PC-3 (cell line): ENCODE data around the gene RNF208. TPM values are rescaled to one million over a fixed set of nuclear protein-coding genes. Genes with fewer than 3 reads are reported as not detected.
A peak's percentile ranks its signal among the peaks of the same experiment; 100 is the strongest.
"Not testable (repeated sequence)": the region's sequence is repeated elsewhere in the genome, so short reads cannot be mapped to it uniquely, and the experiment has no call there.

Source experiments
- ATAC-seq: fragments of 200-7000 bp; cut with Tn5 transposase; 2 replicates; pipeline ENCODE4 v1.9.1; 2020; ENCODE audit warnings: mild to moderate bottlenecking, moderate library complexity
- BruUV-seq: library from RNA; stranded (reverse); fragments of 400-500 nt; replicated peaks from 2 replicates; lab custom pipeline; 2021; lab: Mats Ljungman, UMichigan
- CTCF ChIA-PET: fragments of 300-600 bp; sonication (Branson Sonifier 250); formaldehyde crosslinking; loops from one replicate; lab custom pipeline; 2022; ENCODE audit warnings: antibody characterized with exemption; lab: Charles Lee
- POLR2A ChIA-PET: fragments of 300-600 bp; sonication (Branson Sonifier 250); formaldehyde crosslinking; loops from one replicate; lab custom pipeline; 2022; ENCODE audit warnings: antibody characterized with exemption; ENCODE audit not compliant: unreplicated experiment; lab: Charles Lee
- DNase-seq: peaks from one replicate; pipeline ENCODE4 v3.0.0-alpha.2; 2015
- H2AFZ ChIP-seq: fragments of 300-600 bp; sonication (generic); 2 replicates; pipeline ENCODE4 v1.6.0; 2016; ENCODE audit warnings: antibody characterized with exemption, low read length
- H3F3A ChIP-seq: fragments of 300-600 bp; sonication (generic); one replicate; pipeline ENCODE4 v1.6.0; 2017; ENCODE audit warnings: antibody characterized with exemption, low read length, control low read depth, mild to moderate bottlenecking; ENCODE audit not compliant: unreplicated experiment
- H3K27ac ChIP-seq: fragments of 300-600 bp; sonication (generic); 2 replicates; pipeline ENCODE4 v1.5.1; 2016; ENCODE audit warnings: mild to moderate bottlenecking, low read length
- H3K27me3 ChIP-seq: fragments of 300-600 bp; sonication (generic); 2 replicates; pipeline ENCODE4 v1.6.1; 2016; ENCODE audit warnings: low read length, mixed read lengths
- H3K36me3 ChIP-seq: fragments of 300-600 bp; sonication (generic); 2 replicates; pipeline ENCODE4 v1.6.1; 2016; ENCODE audit warnings: low read depth, mixed run types, low read length, mixed read lengths
- H3K4me1 ChIP-seq: fragments of 300-600 bp; sonication (generic); 2 replicates; pipeline ENCODE4 v1.5.1; 2016; ENCODE audit warnings: low read length; ENCODE audit not compliant: insufficient read depth
- H3K4me2 ChIP-seq: fragments of 300-600 bp; sonication (generic); 2 replicates; pipeline ENCODE4 v1.6.0; 2016; ENCODE audit warnings: low read length
- H3K4me3 ChIP-seq: fragments of 300-600 bp; sonication (generic); 2 replicates; pipeline ENCODE4 v1.5.1; 2016; ENCODE audit warnings: mild to moderate bottlenecking, low read length, mixed read lengths
- H3K79me2 ChIP-seq: fragments of 300-600 bp; sonication (generic); 2 replicates; pipeline ENCODE4 v1.6.1; 2017; ENCODE audit warnings: low read length, mixed read lengths
- H3K9ac ChIP-seq: fragments of 300-600 bp; sonication (generic); 2 replicates; pipeline ENCODE4 v1.6.0; 2016; ENCODE audit warnings: mild to moderate bottlenecking, low read length
- H3K9me2 ChIP-seq: fragments of 300-600 bp; sonication (generic); replicated peaks from 2 replicates; pipeline ENCODE4 v1.6.1; 2016; ENCODE audit warnings: mixed run types, low read length, mixed read lengths
- H3K9me3 ChIP-seq: fragments of 300-600 bp; sonication (generic); 2 replicates; pipeline ENCODE4 v1.6.1; 2016; ENCODE audit warnings: low read length, mixed read lengths
- H4K20me1 ChIP-seq: fragments of 300-600 bp; sonication (generic); 2 replicates; pipeline ENCODE4 v1.6.1; 2016; ENCODE audit warnings: low read length, mixed read lengths
- CTCF ChIP-seq: fragments of 300-600 bp; sonication (generic); conservative IDR thresholded peaks from 2 replicates; pipeline ENCODE4 v1.5.1; 2017; ENCODE audit warnings: antibody characterized with exemption, low read depth, mild to moderate bottlenecking, low read length
- EZH2 ChIP-seq: fragments of 300-600 bp; sonication (generic); IDR thresholded peaks from one replicate; pipeline ENCODE4 v1.6.1; 2017; ENCODE audit warnings: antibody characterized with exemption, mild to moderate bottlenecking, low read length; ENCODE audit not compliant: unreplicated experiment
- EZH2phosphoT487 ChIP-seq: fragments of 300-600 bp; sonication (generic); IDR thresholded peaks from 2 replicates; pipeline ENCODE4 v1.6.1; 2018; ENCODE audit warnings: mild to moderate bottlenecking, antibody characterized with exemption, low read length, borderline replicate concordance
- intact Hi-C: fragments of 100-400 bp; cut with micrococcal nuclease; formaldehyde crosslinking; loops from 2 replicates; pipeline ENCODE4 v1.9.0; 2023
- total RNA-seq: library from RNA; depleted of rRNA; stranded (reverse); fragments of >200 nt; gene quantifications from 2 replicates; pipeline ENCODE4 v1.2.3, GENCODE V29; 2014

RNF208 gene
- total RNA-seq, 1 experiment from 2014 or later, result 1.7 TPM

DNA sequence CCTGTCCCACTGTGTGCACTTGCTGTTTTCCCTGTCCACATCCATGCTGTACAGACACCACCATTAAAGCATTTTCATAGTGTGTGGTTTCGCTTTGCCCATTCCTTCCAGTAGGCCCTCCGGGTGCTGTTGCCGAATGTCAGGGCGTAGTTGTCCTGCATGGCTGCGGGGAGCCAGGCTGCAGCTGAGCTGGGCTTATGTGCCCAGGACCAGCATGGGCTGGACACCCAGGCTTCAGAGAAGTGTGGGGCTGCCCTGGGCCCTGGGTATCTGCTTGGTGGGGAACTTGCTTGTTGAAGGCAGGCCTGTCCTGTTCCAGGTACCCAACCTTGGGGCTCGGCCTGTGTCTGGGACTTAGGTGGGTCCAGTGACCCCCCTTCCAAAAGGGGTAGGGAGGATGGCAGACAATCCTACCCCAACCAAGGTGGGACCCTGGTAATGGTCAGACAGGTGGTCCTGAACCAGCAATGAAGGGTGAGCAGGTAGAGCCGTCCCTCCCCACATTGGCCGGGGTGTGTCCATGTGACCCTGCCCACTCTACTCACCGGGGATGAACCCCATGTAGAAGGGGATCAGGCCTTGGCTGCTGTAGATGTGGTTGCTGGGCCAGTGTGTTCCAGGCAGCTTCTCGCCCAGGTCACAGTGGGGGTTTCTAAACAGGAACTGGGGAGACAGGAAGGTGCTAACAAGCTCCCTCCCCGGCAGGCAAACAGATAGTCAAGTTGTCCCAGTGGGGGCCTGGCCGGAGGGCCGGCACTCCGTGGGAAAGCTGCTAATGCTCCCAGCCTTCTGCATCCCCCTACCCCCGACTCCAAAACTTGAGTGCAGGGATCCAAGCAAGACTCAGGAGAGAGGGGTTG, 21.8 kb upstream of the RNF208 start:
- peaks cover 5% of the 10 kb centered on the region for H3F3A ChIP-seq
- H3K4me1 ChIP-seq, result peaks cover 18% of the 10 kb centered on the region
- intact Hi-C loops, result no loop called here
- BruUV-seq, result no TSS peak
- ChIA-PET CTCF (interaction anchor here (1.1 kb wide), 1 partner anchor 197 kb away, joined by 4 read pairs; the partner anchor contains the start of gene NPDC1), POLR2A (interaction anchor here (0.5 kb wide), 1 partner anchor 50 kb away, joined by 3 read pairs; no protein-coding TSS in a partner anchor)
- peaks cover 28% of the 10 kb centered on the region for H4K20me1 ChIP-seq
- no peak for DNase-seq
- H3K27me3 ChIP-seq, result no peaks in the 10 kb centered on the region
- peak overlapping the region; percentile 97; the same call in 1 of the 2 replicates for H3K4me3 ChIP-seq
- peaks cover 17% of the 10 kb centered on the region for H3K36me3 ChIP-seq
- H3K79me2 ChIP-seq, result peaks cover 34% of the 10 kb centered on the region
- no peak overlapping the region for H3K9ac ChIP-seq
- TF ChIP-seq EZH2 (no peak), EZH2phosphoT487 (no peak), CTCF (no peak)
- H3K9me2 ChIP-seq, result no peaks in the 10 kb centered on the region
- H3K4me2 ChIP-seq, result peak overlapping the region; percentile 86
- H2AFZ ChIP-seq, result no peak overlapping the region
- peak; percentile 3; the same call in 1 of the 2 replicates for ATAC-seq
- no peak overlapping the region for H3K27ac ChIP-seq
- H3K9me3 ChIP-seq, result no peaks in the 10 kb centered on the region

DNA sequence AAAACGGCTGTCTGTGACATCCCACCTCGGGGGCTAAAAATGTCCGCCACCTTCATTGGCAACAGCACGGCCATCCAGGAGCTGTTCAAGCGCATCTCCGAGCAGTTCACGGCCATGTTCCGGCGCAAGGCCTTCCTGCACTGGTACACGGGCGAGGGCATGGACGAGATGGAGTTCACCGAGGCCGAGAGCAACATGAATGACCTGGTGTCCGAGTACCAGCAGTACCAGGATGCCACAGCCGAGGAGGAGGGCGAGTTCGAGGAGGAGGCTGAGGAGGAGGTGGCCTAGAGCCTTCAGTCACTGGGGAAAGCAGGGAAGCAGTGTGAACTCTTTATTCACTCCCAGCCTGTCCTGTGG, 21.2 kb upstream of the RNF208 start:
- H3K27ac ChIP-seq, H3K9me2 ChIP-seq, BruUV-seq, DNase-seq, H2AFZ ChIP-seq, H3F3A ChIP-seq, H3K9ac ChIP-seq, CTCF ChIA-PET, H3K9me3 ChIP-seq, H3K27me3 ChIP-seq, intact Hi-C loops, ATAC-seq: not testable (repeated sequence)
- H3K4me1 ChIP-seq, result peaks cover 24% of the 10 kb centered on the region
- peak overlapping the region; percentile 97 for H3K4me3 ChIP-seq
- peaks cover 17% of the 10 kb centered on the region for H3K36me3 ChIP-seq
- POLR2A ChIA-PET, result interaction anchor here (1.0 kb wide), 1 partner anchor 42 kb away, joined by 3 read pairs; no protein-coding TSS in a partner anchor
- peaks cover 40% of the 10 kb centered on the region for H3K79me2 ChIP-seq
- H3K4me2 ChIP-seq, result peak overlapping the region; percentile 86
- H4K20me1 ChIP-seq, result peaks cover 28% of the 10 kb centered on the region

DNA sequence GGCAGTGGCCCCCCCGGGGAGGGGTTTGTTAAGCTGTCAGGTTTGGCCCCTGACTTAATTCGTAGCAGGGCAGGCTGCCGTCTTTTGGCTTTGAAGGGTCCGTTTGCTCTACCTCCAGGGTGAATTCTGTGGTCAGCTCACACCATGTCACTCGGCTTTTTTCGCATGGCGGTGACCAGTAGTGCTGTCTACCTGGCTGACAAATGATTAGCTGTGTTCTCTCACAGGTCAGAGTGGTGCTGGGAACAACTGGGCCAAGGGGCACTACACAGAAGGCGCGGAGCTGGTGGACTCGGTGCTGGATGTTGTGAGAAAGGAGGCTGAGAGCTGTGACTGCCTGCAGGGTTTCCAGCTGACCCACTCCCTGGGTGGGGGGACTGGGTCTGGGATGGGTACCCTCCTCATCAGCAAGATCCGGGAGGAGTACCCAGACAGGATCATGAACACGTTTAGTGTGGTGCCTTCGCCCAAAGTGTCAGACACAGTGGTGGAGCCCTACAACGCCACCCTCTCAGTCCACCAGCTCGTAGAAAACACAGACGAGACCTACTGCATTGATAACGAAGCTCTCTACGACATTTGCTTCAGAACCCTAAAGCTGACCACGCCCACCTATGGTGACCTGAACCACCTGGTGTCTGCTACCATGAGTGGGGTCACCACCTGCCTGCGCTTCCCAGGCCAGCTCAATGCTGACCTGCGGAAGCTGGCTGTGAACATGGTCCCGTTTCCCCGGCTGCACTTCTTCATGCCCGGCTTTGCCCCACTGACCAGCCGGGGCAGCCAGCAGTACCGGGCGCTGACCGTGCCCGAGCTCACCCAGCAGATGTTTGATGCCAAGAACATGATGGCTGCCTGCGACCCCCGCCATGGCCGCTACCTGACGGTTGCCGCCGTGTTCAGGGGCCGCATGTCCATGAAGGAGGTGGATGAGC, 20.5 kb upstream of the RNF208 start:
- peak overlapping the region; percentile 97 for H3K4me3 ChIP-seq
- peaks cover 5% of the 10 kb centered on the region for H3F3A ChIP-seq
- peak overlapping the region; percentile 53 for H3K27ac ChIP-seq
- TF ChIP-seq CTCF, result no peak
- no peak for TF ChIP-seq EZH2phosphoT487
- TF ChIP-seq EZH2, result no peak
- BruUV-seq, result no TSS peak
- ChIA-PET POLR2A (interaction anchor here (0.7 to 1.0 kb wide), 2 partner anchors 19 to 42 kb away, joined by 3 to 32 read pairs; no protein-coding TSS in a partner anchor), CTCF (no interaction called here)
- no peaks in the 10 kb centered on the region for H3K9me2 ChIP-seq
- peak overlapping the region; percentile 89 for H3K9ac ChIP-seq
- DNase-seq, result no peak
- peaks cover 45% of the 10 kb centered on the region for H3K79me2 ChIP-seq
- H3K4me1 ChIP-seq, result peaks cover 31% of the 10 kb centered on the region
- H2AFZ ChIP-seq, result no peak overlapping the region
- peaks cover 28% of the 10 kb centered on the region for H4K20me1 ChIP-seq
- H3K4me2 ChIP-seq, result peak overlapping the region; percentile 86
- H3K27me3 ChIP-seq, result no peaks in the 10 kb centered on the region
- ATAC-seq, result no peak
- H3K9me3 ChIP-seq, result no peaks in the 10 kb centered on the region
- intact Hi-C loops, result no loop called here
- H3K36me3 ChIP-seq, result peaks cover 17% of the 10 kb centered on the region
